Liver (tissue), 9 donors: Measurements from ENCODE around the gene ERVV-1. TPM values are rescaled to one million over a fixed set of nuclear protein-coding genes. Genes with fewer than 3 reads are reported as not detected.

Experiments used
- DNase-seq: peaks from one replicate; pipeline ENCODE4 v3.0.0-alpha.2; 2017; ENCODE audit warnings: low spot score
- H3K27ac ChIP-seq, 2 donors: one replicate each; pipeline ENCODE4 v1.7.0; 2013; ENCODE audit warnings: inconsistent platforms in 2 of 2, low read length in 2 of 2, control low read depth in 1 of 2, low read depth in 1 of 2, mild to moderate bottlenecking in 1 of 2
- H3K27me3 ChIP-seq, 4 donors: one replicate each; pipeline versions ENCODE4 v1.6.1 to v1.7.0; 2013; ENCODE audit warnings: low read length in 3 of 4, inconsistent platforms in 1 of 4, mild to moderate bottlenecking in 1 of 4, moderate library complexity in 1 of 4; ENCODE audit not compliant: control insufficient read depth in 4 of 4, insufficient read depth in 4 of 4
- H3K36me3 ChIP-seq, 4 donors: one replicate each; pipeline versions ENCODE4 v1.6.1 to v1.7.0; 2013; ENCODE audit warnings: low read length in 3 of 4, mild to moderate bottlenecking in 3 of 4, low read depth in 1 of 4, moderate library complexity in 1 of 4; ENCODE audit not compliant: control insufficient read depth in 4 of 4, insufficient read depth in 3 of 4
- H3K4me1 ChIP-seq, 4 donors: one replicate each; pipeline versions ENCODE4 v1.6.1 to v1.7.0; 2013; ENCODE audit warnings: low read length in 3 of 4, mild to moderate bottlenecking in 3 of 4, moderate library complexity in 1 of 4; ENCODE audit not compliant: control insufficient read depth in 4 of 4, insufficient read depth in 4 of 4
- H3K4me3 ChIP-seq, 3 donors: one replicate each; pipeline versions ENCODE4 v1.6.1 to v1.7.0; 2013; ENCODE audit warnings: low read length in 3 of 3, control low read depth in 1 of 3, low read depth in 1 of 3, mild to moderate bottlenecking in 1 of 3
- H3K9ac ChIP-seq, 2 donors: one replicate each; pipeline ENCODE4 v1.7.0; 2013; ENCODE audit warnings: low read length in 2 of 2, mild to moderate bottlenecking in 2 of 2, moderate library complexity in 2 of 2, control low read depth in 1 of 2, low read depth in 1 of 2
- H3K9me3 ChIP-seq, 4 donors: one replicate each; pipeline versions ENCODE4 v1.6.1 to v1.7.0; 2013; ENCODE audit warnings: low read length in 3 of 4; ENCODE audit not compliant: control insufficient read depth in 4 of 4
- CTCF ChIP-seq: fragments of 150-350 bp; IDR thresholded peaks from 2 replicates; pipeline ENCODE4 v1.5.1; 2017; ENCODE audit warnings: improper control_type of control experiment, low read depth, low read length; ENCODE audit not compliant: missing input control
- EGR1 ChIP-seq, 2 donors: IDR thresholded peaks; 2 replicates each; pipeline ENCODE4 v1.6.1; 2016 to 2018; ENCODE audit warnings: antibody characterized with exemption in 2 of 2, low read depth in 2 of 2
- FOXA1 ChIP-seq: IDR thresholded peaks from 2 replicates; pipeline ENCODE4 v1.6.1; 2016; ENCODE audit warnings: antibody characterized with exemption
- FOXA2 ChIP-seq: IDR thresholded peaks from 2 replicates; pipeline ENCODE4 v1.6.1; 2016; ENCODE audit warnings: antibody characterized with exemption
- HNF4A ChIP-seq, 2 donors: conservative IDR thresholded peaks; 2 replicates each; pipeline ENCODE4 v1.6.1; 2016; ENCODE audit warnings: antibody characterized with exemption in 2 of 2, mild to moderate bottlenecking in 2 of 2
- HNF4G ChIP-seq: IDR thresholded peaks from 2 replicates; pipeline ENCODE4 v1.6.1; 2016; ENCODE audit warnings: antibody characterized with exemption
- JUND ChIP-seq, 2 donors: IDR thresholded peaks; 2 replicates each; pipeline ENCODE4 v1.6.1; 2016; ENCODE audit warnings: antibody characterized with exemption in 2 of 2
- MAX ChIP-seq: IDR thresholded peaks from 2 replicates; pipeline ENCODE4 v1.6.1; 2016; ENCODE audit warnings: antibody characterized with exemption
- RAD21 ChIP-seq, 2 donors: IDR thresholded peaks; 2 replicates each; pipeline ENCODE4 v1.6.1; 2016; ENCODE audit warnings: antibody characterized with exemption in 2 of 2, mild to moderate bottlenecking in 2 of 2
- REST ChIP-seq: IDR thresholded peaks from 2 replicates; pipeline ENCODE4 v1.6.1; 2016; ENCODE audit warnings: antibody characterized with exemption, mild to moderate bottlenecking
- RXRA ChIP-seq, 2 donors: IDR thresholded peaks; 2 replicates each; pipeline ENCODE4 v1.6.1; 2017 to 2018; ENCODE audit warnings: antibody characterized with exemption in 2 of 2, mild to moderate bottlenecking in 1 of 2
- TAF1 ChIP-seq: conservative IDR thresholded peaks from 2 replicates; pipeline ENCODE4 v1.6.1; 2016; ENCODE audit warnings: antibody characterized with exemption, mild to moderate bottlenecking
- YY1 ChIP-seq: IDR thresholded peaks from 2 replicates; pipeline ENCODE4 v1.6.1; 2016; ENCODE audit warnings: antibody characterized with exemption, mild to moderate bottlenecking
- WGBS: extraction: QIAGEN DNeasy Blood & Tissue Kit; methylation state at CpG from one replicate; pipeline ENCODE4 v1.1.7; 2013; 5-methylcytosine and 5-hydroxymethylcytosine counted together
- polyA plus RNA-seq, 2 donors: library from polyadenylated mRNA; stranded (reverse) in 1 of 2; unstranded in 1 of 2; fragments of 200-250 nt in 1 of 2; fragments of >200 nt in 1 of 2; fragmentation: Nextera tagmentation in 1 of 2; extraction: Ambion mirVana in 1 of 2; gene quantifications; one replicate each; pipeline versions ENCODE4 v1.2.1 to v1.2.3, GENCODE V29; 2013 to 2015
- total RNA-seq, 2 donors: library from RNA; depleted of rRNA; stranded (reverse); fragments of >200 nt; gene quantifications; one replicate each; pipeline ENCODE4 v1.2.3, GENCODE V29; 2014
- TF ChIP-seq, protein P1 (sequence below): IDR thresholded peaks from 2 replicates; pipeline ENCODE4 v1.6.1; 2016; ENCODE audit warnings: antibody characterized with exemption
- TF ChIP-seq, protein P2 (sequence below): IDR thresholded peaks from 2 replicates; pipeline ENCODE4 v1.6.1; 2016; ENCODE audit warnings: antibody characterized with exemption
- donor health status: healthy.
- donor health status: healthy.
- donor health status: healthy.
- donor health status: healthy.
- donor health status: healthy.

Gene ERVV-1
- total and polyA plus RNA-seq, 4 donors = not detected

- H3K4me3 ChIP-seq = peak overlapping the region in 1 of 3 donors; percentile 31
- H3K9me3 ChIP-seq = peaks cover 3 to 22% (median 11%) of the 10 kb centered on the region in 4 donors
- no peaks in the 10 kb centered on the region for H3K4me1 ChIP-seq
- WGBS = 25% methylated on average over 26 of the region's 26 CpGs
- no peaks in the 10 kb centered on the region for H3K27me3 ChIP-seq
- TF ChIP-seq HNF4A (conservative IDR thresholded peaks at IDR 0.05) (no peak), REST (no peak), FOXA1 (no peak), YY1 (no peak), TAF1 (no peak), EGR1 (IDR thresholded peaks at IDR 0.05; ENCODE audit: low read depth in 2 of 2) (no peak), JUND (IDR thresholded peaks at IDR 0.05) (no peak), RAD21 (IDR thresholded peaks at IDR 0.05) (no peak), RXRA (IDR thresholded peaks at IDR 0.05) (no peak), HNF4G (no peak), CTCF (no peak), FOXA2 (no peak), MAX (no peak)
- TF ChIP-seq, protein P1, sequence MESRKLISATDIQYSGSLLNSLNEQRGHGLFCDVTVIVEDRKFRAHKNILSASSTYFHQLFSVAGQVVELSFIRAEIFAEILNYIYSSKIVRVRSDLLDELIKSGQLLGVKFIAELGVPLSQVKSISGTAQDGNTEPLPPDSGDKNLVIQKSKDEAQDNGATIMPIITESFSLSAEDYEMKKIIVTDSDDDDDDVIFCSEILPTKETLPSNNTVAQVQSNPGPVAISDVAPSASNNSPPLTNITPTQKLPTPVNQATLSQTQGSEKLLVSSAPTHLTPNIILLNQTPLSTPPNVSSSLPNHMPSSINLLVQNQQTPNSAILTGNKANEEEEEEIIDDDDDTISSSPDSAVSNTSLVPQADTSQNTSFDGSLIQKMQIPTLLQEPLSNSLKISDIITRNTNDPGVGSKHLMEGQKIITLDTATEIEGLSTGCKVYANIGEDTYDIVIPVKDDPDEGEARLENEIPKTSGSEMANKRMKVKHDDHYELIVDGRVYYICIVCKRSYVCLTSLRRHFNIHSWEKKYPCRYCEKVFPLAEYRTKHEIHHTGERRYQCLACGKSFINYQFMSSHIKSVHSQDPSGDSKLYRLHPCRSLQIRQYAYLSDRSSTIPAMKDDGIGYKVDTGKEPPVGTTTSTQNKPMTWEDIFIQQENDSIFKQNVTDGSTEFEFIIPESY = no peak
- TF ChIP-seq, protein P2, sequence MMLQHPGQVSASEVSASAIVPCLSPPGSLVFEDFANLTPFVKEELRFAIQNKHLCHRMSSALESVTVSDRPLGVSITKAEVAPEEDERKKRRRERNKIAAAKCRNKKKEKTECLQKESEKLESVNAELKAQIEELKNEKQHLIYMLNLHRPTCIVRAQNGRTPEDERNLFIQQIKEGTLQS = no peak
- no peaks in the 10 kb centered on the region for H3K36me3 ChIP-seq
- no peak overlapping the region for H3K9ac ChIP-seq
- no peak overlapping the region for H3K27ac ChIP-seq
- DNase-seq = no peak
These were observed 21.4 kb upstream of the ERVV-1 start for GRCh38 chr19:52992109-52993004.
